Fibroblast of villous mesenchyme (primary cell): ENCODE results near the gene ZNF483. TPM values are rescaled to one million over a fixed set of nuclear protein-coding genes. Genes with fewer than 3 reads are reported as not detected.

Source experiments
- DNase-seq: peaks from one replicate; pipeline ENCODE4 v3.0.0-alpha.2; 2010; ENCODE audit warnings: low read depth
- H3K4me3 ChIP-seq: 2 replicates; pipeline ENCODE4 v1.5.1; 2011; ENCODE audit warnings: low read depth, mild to moderate bottlenecking, low read length
- total RNA-seq: library from RNA; depleted of rRNA; stranded (reverse); fragments of >200 nt; gene quantifications from 2 replicates; pipeline ENCODE4 v1.2.3, GENCODE V29; 2012
- TF ChIP-seq, protein P1 (sequence below): IDR thresholded peaks from 2 replicates; pipeline ENCODE4 v1.5.1; 2012; ENCODE audit warnings: low read depth, mild to moderate bottlenecking, low read length; ENCODE audit not compliant: insufficient read depth

ZNF483 gene
- total RNA-seq, 1 donor, result 5.6 TPM

DNA sequence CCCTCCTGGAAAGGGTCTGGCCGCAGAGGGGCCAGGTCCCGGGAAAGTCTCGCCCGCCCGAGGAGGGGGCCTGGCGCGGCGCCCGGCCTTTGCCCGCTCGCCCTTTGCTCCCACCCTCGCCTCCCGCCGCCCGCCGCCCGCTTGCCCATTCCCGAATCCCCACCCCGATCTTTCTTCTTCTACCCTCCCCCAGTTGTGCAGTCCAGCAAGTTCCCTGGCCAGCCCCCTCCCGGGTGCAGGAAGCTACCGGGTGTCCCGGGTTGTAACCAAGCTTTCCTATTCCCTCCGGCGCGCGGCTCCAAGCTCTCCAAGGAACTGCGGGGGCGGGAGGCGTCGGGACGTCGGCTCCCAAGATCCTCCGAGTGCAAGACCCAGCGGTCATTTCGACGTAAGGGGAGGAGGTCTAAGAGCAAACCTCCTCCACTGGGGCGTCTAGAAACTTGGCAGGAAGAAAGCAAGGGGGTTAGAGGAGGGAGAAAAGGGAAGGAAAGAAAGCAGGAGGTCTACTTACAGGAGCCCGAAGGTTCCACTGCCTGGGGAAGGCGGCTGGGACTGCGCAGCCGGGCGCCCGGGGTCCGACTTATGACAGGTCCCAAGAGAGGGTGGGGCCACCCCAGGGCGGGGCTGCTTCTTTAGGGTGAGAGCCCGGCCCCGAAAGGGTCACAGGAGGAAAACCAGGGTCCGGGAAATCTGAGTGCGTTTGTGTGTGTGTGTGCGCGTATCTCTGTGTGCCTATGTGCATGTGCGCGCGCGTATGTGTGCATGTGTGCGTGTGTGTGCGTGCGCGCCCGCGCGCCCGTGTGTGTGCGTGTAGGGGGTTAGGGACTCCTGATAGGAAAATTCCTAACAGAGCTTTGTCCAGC is 74.3 kb downstream of the ZNF483 start, which contains the start of gene PTGR1:
PTGR1 (minus strand) TSS at position 556 of the 863 bp plus-strand sequence. CDS start 2,225 bp downstream, outside the sequence.
- H3K4me3 ChIP-seq, result peak within 1 kb of the TSS; percentile 82
- DNase-seq, result peak; percentile 92
- TF ChIP-seq, protein P1, sequence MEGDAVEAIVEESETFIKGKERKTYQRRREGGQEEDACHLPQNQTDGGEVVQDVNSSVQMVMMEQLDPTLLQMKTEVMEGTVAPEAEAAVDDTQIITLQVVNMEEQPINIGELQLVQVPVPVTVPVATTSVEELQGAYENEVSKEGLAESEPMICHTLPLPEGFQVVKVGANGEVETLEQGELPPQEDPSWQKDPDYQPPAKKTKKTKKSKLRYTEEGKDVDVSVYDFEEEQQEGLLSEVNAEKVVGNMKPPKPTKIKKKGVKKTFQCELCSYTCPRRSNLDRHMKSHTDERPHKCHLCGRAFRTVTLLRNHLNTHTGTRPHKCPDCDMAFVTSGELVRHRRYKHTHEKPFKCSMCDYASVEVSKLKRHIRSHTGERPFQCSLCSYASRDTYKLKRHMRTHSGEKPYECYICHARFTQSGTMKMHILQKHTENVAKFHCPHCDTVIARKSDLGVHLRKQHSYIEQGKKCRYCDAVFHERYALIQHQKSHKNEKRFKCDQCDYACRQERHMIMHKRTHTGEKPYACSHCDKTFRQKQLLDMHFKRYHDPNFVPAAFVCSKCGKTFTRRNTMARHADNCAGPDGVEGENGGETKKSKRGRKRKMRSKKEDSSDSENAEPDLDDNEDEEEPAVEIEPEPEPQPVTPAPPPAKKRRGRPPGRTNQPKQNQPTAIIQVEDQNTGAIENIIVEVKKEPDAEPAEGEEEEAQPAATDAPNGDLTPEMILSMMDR, result no peak

DNA sequence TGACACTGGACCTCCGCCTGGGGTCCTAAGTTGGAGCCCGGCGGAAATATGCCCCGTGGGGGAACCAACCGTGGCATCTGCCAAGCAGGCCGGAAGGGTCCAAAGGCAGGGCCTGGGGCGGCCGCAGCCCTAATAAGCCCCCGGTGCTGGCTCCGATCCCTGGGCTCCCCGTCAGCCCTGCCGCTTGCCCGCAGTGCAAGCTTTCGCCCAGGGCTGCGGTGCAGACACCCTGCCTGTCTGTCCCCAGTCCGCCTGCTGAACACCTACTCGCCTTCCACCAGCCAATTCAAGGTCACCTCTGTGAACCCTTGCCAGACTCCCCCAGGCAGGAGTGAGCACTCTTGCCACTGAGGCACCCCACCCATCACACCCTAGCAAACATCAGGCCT is 75.0 kb downstream of the ZNF483 start:
- TF ChIP-seq, protein P1, result no peak

DNA sequence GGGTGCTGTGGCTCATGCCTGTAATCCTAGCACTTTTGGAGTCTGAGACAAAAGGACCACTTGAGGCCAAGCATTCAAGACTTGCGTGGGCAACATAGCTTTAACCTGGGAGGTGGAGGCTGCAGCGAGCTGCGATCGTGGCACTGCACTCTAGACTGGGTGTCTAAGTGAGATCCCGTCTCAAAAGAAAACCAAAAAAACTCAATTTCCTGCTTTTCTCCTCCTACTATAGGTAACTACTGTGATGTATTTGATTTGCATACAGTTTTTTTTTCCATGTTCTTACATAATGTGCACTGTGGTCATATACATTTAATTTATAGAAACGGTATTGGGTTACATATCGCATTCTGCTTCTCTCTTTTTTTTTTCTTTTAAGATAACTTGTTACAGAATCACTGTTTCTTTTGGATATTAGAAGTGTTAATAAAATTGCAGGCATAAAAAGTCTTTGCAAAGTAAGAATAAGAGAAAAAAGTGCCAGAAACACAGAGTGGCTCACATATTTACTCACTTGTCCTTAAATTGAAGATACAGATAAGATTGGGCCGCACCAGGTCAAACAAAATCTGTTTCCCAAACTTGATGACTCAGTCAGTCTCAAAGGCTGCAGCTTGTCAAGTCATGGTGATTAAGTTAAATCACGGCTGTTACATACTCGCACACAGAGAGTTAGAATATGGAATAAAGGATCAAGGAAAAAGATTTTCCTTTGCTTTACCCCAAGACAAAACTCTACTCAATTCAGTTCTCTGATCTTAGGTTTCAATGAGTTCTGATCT is 76.4 kb downstream of the ZNF483 start:
- no peak overlapping the region for H3K4me3 ChIP-seq
- TF ChIP-seq, protein P1, result no peak

More for the DNA sequence above, 75.0 kb downstream of the ZNF483 start:
- no peak for DNase-seq
- peak overlapping the region; percentile 82 for H3K4me3 ChIP-seq

DNA sequence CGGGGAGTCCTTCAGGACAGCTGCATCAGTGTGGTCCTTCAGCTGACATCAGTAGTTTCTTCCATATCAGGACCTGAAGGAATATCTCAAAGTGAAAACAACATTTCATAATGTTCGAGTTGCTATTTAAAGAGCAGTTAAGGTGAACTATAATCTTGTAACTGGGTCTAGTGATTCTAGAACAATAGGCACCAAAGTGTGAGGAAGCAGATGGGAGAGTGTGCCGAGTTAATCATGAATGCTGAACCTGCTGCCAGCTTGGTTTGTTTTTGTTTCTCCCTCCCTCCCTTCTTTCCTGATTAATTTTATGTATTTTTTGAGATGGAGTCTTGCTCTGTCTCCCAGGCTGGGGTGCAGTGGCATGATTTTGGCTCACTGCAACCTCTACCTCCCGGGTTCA is 78.1 kb downstream of the ZNF483 start:
- no peak overlapping the region for H3K4me3 ChIP-seq
- DNase-seq, result no peak
- TF ChIP-seq, protein P1, result no peak

More for the DNA sequence above, 76.4 kb downstream of the ZNF483 start:
- peak; percentile 85 for DNase-seq

DNA sequence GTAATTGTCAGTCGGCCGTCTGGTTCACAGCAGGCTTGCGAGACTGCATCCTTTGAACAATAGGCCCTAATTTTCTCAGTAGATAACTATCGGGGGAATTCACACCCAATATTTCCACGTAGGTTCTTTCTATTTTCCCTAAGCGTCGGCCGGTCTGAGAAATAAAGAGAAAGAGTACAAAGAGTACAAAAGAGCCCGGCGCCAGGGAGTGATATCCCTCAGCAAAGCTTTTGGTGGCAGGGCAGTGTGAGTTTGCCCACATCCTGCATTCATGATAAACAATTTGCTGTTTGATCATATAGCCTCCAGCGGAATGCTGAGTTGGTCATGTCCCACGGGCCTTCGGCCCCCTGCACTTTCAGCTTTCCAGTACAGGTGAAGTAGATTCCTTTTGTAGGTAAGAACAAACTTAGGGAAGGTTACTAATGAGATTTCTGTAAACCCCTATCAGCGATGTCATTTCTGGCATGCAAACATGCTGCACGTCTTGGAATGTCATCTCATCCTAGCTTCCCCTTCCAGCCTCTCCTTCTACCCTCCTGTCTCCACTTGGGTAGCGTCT is 79.2 kb downstream of the ZNF483 start:
- DNase-seq, result no peak
- H3K4me3 ChIP-seq, result no peak overlapping the region
- TF ChIP-seq, protein P1, result no peak

DNA sequence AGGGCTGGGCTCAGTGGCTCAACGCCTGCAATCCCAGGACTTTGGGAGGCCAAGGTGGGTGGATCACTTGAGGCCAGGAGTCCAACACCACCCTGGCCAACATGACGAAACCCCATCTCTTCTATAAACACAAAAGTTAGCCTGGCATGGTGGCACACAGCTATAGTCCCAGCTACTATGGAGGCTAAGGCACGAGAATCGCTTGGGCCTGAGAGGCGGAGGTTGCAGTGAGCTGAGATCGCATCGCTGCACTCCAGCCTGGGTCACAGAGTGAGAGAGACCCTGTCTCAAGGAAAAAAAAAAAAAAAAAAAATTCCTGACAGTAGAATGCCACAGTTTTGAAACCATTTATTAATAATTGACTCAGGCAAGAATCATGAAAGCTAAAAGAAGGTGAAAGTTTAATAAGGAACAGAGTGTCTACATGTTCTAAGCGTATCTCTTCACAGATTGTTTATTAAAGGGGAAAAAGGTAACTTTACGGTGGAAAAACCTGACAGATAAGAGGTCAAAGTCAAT is 80.1 kb downstream of the ZNF483 start:
- TF ChIP-seq, protein P1, result no peak
- DNase-seq, result no peak
- H3K4me3 ChIP-seq, result no peak overlapping the region
